HCT116 (cell line): ENCODE results near the gene BLOC1S6.

Experiments used
- CTCF ChIP-seq, 3 experiments: fragments of 200-600 bp in 1 of 3; sonication (generic) in 1 of 3; IDR thresholded peaks in 2 of 3; conservative IDR thresholded peaks in 1 of 3; 2 replicates each; pipeline ENCODE4 v1.5.1; 2012 to 2017; ENCODE audit warnings: low read depth in 2 of 3, low read length in 2 of 3, antibody characterized with exemption in 1 of 3, borderline replicate concordance in 1 of 3, control low read depth in 1 of 3, mild to moderate bottlenecking in 1 of 3, mixed read lengths in 1 of 3, mixed run types in 1 of 3, moderate library complexity in 1 of 3; ENCODE audit not compliant: insufficient read depth in 1 of 3
- ELF1 ChIP-seq: IDR thresholded peaks from 2 replicates; pipeline ENCODE4 v1.6.1; 2012; ENCODE audit warnings: low read depth, borderline replicate concordance
- MAX ChIP-seq: IDR thresholded peaks from 2 replicates; pipeline ENCODE4 v1.6.1; 2012
- POLR2A ChIP-seq: IDR thresholded peaks from 2 replicates; pipeline ENCODE4 v1.7.0; 2011; ENCODE audit warnings: borderline replicate concordance; ENCODE audit not compliant: insufficient read depth, insufficient read length; ENCODE audit errors: extremely low read depth
- RAD21 ChIP-seq: IDR thresholded peaks from 2 replicates; pipeline ENCODE4 v1.6.1; 2012; ENCODE audit warnings: low read depth, mild to moderate bottlenecking
- YY1 ChIP-seq: IDR thresholded peaks from 2 replicates; pipeline ENCODE4 v1.6.1; 2011; ENCODE audit warnings: low read length, low read depth, moderate library complexity, mild to moderate bottlenecking; ENCODE audit not compliant: insufficient replicate concordance; ENCODE audit errors: extremely low read depth
- ZNF274 ChIP-seq: fragments of 200-500 bp; sonication (Bioruptor generic); IDR thresholded peaks from 2 replicates; pipeline ENCODE4 v1.6.1; 2014; ENCODE audit warnings: mild to moderate bottlenecking, low read depth, low read length, inconsistent platforms
- TF ChIP-seq, protein P1 (sequence below): IDR thresholded peaks from 2 replicates; pipeline ENCODE4 v1.6.1; 2012; ENCODE audit warnings: low read depth

DNA sequence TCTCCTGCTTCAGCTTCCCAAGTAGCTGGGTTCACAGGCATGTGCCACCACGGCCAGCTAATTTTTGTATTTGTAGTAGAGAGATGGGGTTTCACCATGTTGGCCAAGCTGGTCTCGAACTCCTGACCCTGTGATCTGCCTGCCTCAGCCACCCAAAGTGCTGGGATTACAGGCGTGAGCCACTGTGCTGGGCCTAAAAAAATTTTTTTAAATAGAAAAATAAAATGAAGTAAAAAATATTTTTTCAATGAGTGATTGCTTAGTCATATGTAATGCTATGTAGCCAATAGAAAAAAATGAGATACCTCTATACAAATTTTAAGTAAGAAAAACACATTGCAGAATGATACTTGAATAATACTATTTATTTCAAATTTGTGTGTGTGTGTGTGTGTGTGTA is 36.7 kb upstream of the BLOC1S6 start:
- no peak for TF ChIP-seq CTCF (IDR thresholded peaks at IDR 0.05 in 2 of 3, conservative IDR thresholded peaks at IDR 0.05 in 1 of 3; ENCODE audit: borderline replicate concordance in 1 of 3, insufficient read depth in 1 of 3, low read depth in 2 of 3, low read length in 2 of 3)
- TF ChIP-seq, protein P1, sequence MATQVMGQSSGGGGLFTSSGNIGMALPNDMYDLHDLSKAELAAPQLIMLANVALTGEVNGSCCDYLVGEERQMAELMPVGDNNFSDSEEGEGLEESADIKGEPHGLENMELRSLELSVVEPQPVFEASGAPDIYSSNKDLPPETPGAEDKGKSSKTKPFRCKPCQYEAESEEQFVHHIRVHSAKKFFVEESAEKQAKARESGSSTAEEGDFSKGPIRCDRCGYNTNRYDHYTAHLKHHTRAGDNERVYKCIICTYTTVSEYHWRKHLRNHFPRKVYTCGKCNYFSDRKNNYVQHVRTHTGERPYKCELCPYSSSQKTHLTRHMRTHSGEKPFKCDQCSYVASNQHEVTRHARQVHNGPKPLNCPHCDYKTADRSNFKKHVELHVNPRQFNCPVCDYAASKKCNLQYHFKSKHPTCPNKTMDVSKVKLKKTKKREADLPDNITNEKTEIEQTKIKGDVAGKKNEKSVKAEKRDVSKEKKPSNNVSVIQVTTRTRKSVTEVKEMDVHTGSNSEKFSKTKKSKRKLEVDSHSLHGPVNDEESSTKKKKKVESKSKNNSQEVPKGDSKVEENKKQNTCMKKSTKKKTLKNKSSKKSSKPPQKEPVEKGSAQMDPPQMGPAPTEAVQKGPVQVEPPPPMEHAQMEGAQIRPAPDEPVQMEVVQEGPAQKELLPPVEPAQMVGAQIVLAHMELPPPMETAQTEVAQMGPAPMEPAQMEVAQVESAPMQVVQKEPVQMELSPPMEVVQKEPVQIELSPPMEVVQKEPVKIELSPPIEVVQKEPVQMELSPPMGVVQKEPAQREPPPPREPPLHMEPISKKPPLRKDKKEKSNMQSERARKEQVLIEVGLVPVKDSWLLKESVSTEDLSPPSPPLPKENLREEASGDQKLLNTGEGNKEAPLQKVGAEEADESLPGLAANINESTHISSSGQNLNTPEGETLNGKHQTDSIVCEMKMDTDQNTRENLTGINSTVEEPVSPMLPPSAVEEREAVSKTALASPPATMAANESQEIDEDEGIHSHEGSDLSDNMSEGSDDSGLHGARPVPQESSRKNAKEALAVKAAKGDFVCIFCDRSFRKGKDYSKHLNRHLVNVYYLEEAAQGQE = no peak
- TF ChIP-seq YY1 = no peak
- TF ChIP-seq RAD21 = no peak
- no peak for TF ChIP-seq MAX
- no peak for TF ChIP-seq POLR2A
- TF ChIP-seq ZNF274 = no peak
- no peak for TF ChIP-seq ELF1
